ENCODE data around the gene LDHD. TPM values are rescaled to one million over a fixed set of nuclear protein-coding genes. Genes with fewer than 3 reads are reported as not detected.

The LDHD gene
- total RNA-seq, 1 donor from 2014 or later, result 0.12 TPM

- peak overlapping the region; percentile 62 for H3K4me3 ChIP-seq (ENCODE audit: low read depth, low read length)
- no peak for DNase-seq (ENCODE audit: low read depth)
- no peak for TF ChIP-seq CTCF (conservative IDR thresholded peaks at IDR 0.05; ENCODE audit: low read depth, low read length)
Measured at GRCh38 chr16:75114946-75115825, 1.4 kb downstream of the LDHD start.

GRCh38 chr16:75114179-75114945, 2.2 kb downstream of the LDHD start:
- no peak for DNase-seq (ENCODE audit: low read depth)
- H3K4me3 ChIP-seq (ENCODE audit: low read depth, low read length), result no peak overlapping the region
- no peak for TF ChIP-seq CTCF (conservative IDR thresholded peaks at IDR 0.05; ENCODE audit: low read depth, low read length)

GRCh38 chr16:75113541-75114121, 2.9 kb downstream of the LDHD start:
- TF ChIP-seq CTCF (conservative IDR thresholded peaks at IDR 0.05; ENCODE audit: low read depth, low read length), result no peak
- H3K4me3 ChIP-seq (ENCODE audit: low read depth, low read length), result no peak overlapping the region
- DNase-seq (ENCODE audit: low read depth), result no peak

GRCh38 chr16:75112734-75113491, 3.7 kb downstream of the LDHD start:
- DNase-seq (ENCODE audit: low read depth), result no peak
- no peak overlapping the region for H3K4me3 ChIP-seq (ENCODE audit: low read depth, low read length)
- TF ChIP-seq CTCF (conservative IDR thresholded peaks at IDR 0.05; ENCODE audit: low read depth, low read length), result no peak

GRCh38 chr16:75111961-75112733, 4.4 kb downstream of the LDHD start:
- no peak for DNase-seq (ENCODE audit: low read depth)
- H3K4me3 ChIP-seq (ENCODE audit: low read depth, low read length), result no peak overlapping the region
- TF ChIP-seq CTCF (conservative IDR thresholded peaks at IDR 0.05; ENCODE audit: low read depth, low read length), result no peak

- TF ChIP-seq CTCF (conservative IDR thresholded peaks at IDR 0.05; ENCODE audit: low read depth, low read length), result no peak
- DNase-seq (ENCODE audit: low read depth), result no peak
- no peak overlapping the region for H3K4me3 ChIP-seq (ENCODE audit: low read depth, low read length)
Measured at GRCh38 chr16:75111514-75111940, 5.1 kb downstream of the LDHD start.

All from epithelial cell of proximal tubule (primary cell).